Activated CD4-positive, alpha-beta T cell treated with anti-CD3 and anti-CD28 coated beads for 4 hours (primary cell): Measurements from ENCODE around the gene SLC16A1.
A peak's percentile ranks its signal among the peaks of the same experiment; 100 is the strongest.
"Not testable (repeated sequence)": the region's sequence is repeated elsewhere in the genome, so short reads cannot be mapped to it uniquely, and the experiment has no call there.

Experiments used
- DNase-seq, 2 donors: peaks; one replicate each; pipeline ENCODE4 v3.0.0-alpha.2; 2020

SLC16A1 gene

GRCh38 chr1:112955773-112956543 lies at the start of gene SLC16A1:
Gene SLC16A1 (minus strand): TSS chr1:112956196. CDS start chr1:112929308, 26,888 bp downstream.
- DNase-seq, result peak; percentile 90 to 94

- no peak for DNase-seq
These were observed 48.0 kb upstream of the SLC16A1 start for GRCh38 chr1:113003751-113004690.

GRCh38 chr1:113002297-113002696 lies 46.3 kb upstream of the SLC16A1 start:
- no peak for DNase-seq

- DNase-seq, result no peak
These were observed 42.7 kb upstream of the SLC16A1 start for GRCh38 chr1:112998592-112999235.

GRCh38 chr1:112997781-112998180 lies 41.8 kb upstream of the SLC16A1 start:
- DNase-seq, result no peak

- no peak for DNase-seq
These were observed 39.9 kb upstream of the SLC16A1 start for GRCh38 chr1:112995890-112996289.

GRCh38 chr1:112995021-112995420 lies 39.0 kb upstream of the SLC16A1 start:
- DNase-seq, result not testable (repeated sequence)

- no peak for DNase-seq
These were observed 36.8 kb upstream of the SLC16A1 start for GRCh38 chr1:112992780-112993179.

- DNase-seq, result no peak
These were observed 35.6 kb upstream of the SLC16A1 start for GRCh38 chr1:112991402-112992120.

- no peak for DNase-seq
These were observed 34.3 kb upstream of the SLC16A1 start for GRCh38 chr1:112990271-112990670.

GRCh38 chr1:112988367-112988766 lies 32.4 kb upstream of the SLC16A1 start:
- no peak for DNase-seq

- DNase-seq, result no peak
These were observed 29.1 kb upstream of the SLC16A1 start for GRCh38 chr1:112985123-112985522.

GRCh38 chr1:112983537-112984131 lies 27.6 kb upstream of the SLC16A1 start:
- no peak for DNase-seq

GRCh38 chr1:112982853-112983536 lies 27.0 kb upstream of the SLC16A1 start:
- DNase-seq, result no peak

GRCh38 chr1:112982328-112982727 lies 26.3 kb upstream of the SLC16A1 start:
- no peak for DNase-seq

- not testable (repeated sequence) for DNase-seq
These were observed 25.8 kb upstream of the SLC16A1 start for GRCh38 chr1:112981834-112982233.

- no peak for DNase-seq
These were observed 25.4 kb upstream of the SLC16A1 start for GRCh38 chr1:112981426-112981825.

- DNase-seq, result no peak
These were observed 19.3 kb upstream of the SLC16A1 start for GRCh38 chr1:112975336-112975735.

- no peak for DNase-seq
These were observed 18.6 kb upstream of the SLC16A1 start for GRCh38 chr1:112974646-112975045.

- no peak for DNase-seq
These were observed 17.8 kb upstream of the SLC16A1 start for GRCh38 chr1:112973788-112974187.

GRCh38 chr1:112971006-112971405 lies 15.0 kb upstream of the SLC16A1 start:
- DNase-seq, result no peak

GRCh38 chr1:112964347-112964746 lies 8.4 kb upstream of the SLC16A1 start:
- DNase-seq, result no peak
